GM19023 (cell line): ENCODE measurements around the gene GSTA5.
"Not testable (repeated sequence)": the region's sequence is repeated elsewhere in the genome, so short reads cannot be mapped to it uniquely, and the experiment has no call there.

Experiments used
- ATAC-seq: cut with Tn5 transposase; IDR thresholded peaks from one replicate; pipeline ENCODE4 v1.9.1; 2021; ENCODE audit warnings: mild to moderate bottlenecking, moderate library complexity; ENCODE audit not compliant: unreplicated experiment

Gene GSTA5

DNA sequence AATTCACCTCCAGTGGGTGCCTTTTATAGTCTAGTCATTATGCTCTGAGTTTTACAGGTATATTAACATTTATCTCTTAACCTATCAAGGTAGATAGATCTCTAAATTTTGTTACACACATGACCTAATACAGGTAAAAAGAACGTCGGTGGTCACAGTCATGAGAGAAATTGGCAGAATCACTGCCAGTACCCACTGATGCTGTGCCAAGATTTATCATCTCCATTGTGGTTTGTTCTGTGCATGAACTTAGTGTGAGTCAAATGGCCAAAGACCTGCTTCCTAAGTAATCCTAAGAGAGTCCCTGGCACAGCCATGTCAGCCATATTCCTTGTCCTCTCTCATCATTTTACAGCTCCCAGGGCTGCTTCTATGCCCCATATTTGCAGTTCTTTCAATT, 46.2 kb downstream of the GSTA5 start:
- ATAC-seq = not testable (repeated sequence)

- ATAC-seq = no peak
Measured at GRCh38 chr6:52790861-52791260, 49.8 kb downstream of the GSTA5 start.

DNA sequence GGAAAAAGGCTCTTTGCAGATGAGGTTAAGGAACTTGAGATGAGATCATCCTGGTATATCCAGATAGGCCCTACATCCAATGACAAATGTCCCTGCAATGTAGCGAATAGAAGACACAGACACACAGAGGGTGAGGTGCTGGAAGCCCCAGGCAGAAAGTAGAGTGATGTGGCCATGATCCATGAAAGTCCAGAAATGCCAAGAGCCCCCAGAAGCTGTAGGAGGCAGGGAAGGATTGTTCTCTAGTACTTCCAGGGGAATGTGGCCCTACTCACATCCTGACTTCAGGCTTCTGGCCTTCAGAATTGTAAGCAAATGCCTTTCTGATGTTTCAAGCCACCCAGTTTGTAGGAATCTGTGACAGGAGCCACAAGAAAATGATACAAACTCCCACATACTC, 51.0 kb downstream of the GSTA5 start:
- not testable (repeated sequence) for ATAC-seq

DNA sequence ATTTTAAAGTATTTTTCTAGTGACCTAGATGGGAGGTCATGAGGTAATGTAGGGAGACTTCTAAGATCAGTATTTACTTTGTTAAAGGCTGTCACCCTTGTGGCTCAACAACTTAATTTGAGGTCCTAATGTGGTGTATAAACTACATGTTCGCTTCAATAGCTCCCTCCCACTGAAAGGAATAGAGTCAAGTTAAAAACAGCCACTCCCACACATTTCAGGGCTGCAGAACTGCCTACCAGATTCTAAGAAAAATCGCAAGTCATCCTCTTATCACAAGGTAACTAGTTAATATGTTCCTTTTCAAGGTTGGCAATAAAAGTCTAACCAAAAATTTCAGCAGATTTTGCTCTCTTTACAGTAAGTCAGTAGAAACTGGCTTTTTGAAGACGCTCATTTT, 52.1 kb downstream of the GSTA5 start:
- ATAC-seq = no peak

DNA sequence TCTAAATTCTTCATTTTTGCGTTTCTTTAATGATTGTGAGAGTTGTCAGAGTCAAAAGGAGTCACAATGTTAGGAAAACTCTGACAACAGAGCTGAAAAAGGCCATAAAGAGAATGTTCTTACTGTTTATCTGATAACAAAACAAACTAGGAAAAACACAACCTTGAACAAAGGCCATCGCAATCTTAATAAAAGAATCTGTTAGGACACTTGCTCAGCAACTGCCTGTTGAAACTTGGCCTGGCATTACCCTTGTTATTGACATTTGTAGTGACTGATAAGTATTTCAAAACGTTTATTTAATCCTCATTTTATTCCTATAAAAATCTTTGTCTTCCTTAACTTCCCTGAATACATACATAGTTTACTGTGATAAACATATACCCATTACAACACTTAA, 52.7 kb downstream of the GSTA5 start:
- no peak for ATAC-seq

GRCh38 chr6:52786249-52786956, 54.2 kb downstream of the GSTA5 start:
- no peak for ATAC-seq

- not testable (repeated sequence) for ATAC-seq
Measured at GRCh38 chr6:52782696-52783274, 57.8 kb downstream of the GSTA5 start.

DNA sequence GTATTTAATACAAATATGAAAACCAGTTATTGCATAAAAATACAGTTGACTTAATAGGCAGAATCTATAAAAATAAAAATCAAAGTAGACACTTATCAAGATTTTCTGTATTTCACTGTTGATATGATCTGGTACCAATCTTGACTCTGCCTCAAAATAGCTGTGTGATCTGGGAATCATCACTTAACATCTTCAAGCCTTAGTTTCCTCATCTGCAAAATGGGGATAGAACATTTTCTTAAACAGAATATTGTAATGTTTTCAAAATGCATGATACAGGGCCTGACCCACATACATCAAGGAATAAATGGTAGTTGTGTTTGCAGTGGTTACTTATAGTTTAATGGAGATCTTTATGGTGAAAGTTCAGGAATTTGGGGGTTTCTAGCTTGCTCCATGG, 58.4 kb downstream of the GSTA5 start:
- ATAC-seq = not testable (repeated sequence)
